Measurements from ENCODE around the gene LASP1NB.
"Not testable (repeated sequence)": the region's sequence is repeated elsewhere in the genome, so short reads cannot be mapped to it uniquely, and the experiment has no call there.

Gene LASP1NB

GRCh38 chr17:38897671-38898290 is 27.6 kb upstream of the LASP1NB start:
- DNase-seq = no peak

GRCh38 chr17:38898291-38898679 is 27.1 kb upstream of the LASP1NB start:
- DNase-seq = no peak

DNA sequence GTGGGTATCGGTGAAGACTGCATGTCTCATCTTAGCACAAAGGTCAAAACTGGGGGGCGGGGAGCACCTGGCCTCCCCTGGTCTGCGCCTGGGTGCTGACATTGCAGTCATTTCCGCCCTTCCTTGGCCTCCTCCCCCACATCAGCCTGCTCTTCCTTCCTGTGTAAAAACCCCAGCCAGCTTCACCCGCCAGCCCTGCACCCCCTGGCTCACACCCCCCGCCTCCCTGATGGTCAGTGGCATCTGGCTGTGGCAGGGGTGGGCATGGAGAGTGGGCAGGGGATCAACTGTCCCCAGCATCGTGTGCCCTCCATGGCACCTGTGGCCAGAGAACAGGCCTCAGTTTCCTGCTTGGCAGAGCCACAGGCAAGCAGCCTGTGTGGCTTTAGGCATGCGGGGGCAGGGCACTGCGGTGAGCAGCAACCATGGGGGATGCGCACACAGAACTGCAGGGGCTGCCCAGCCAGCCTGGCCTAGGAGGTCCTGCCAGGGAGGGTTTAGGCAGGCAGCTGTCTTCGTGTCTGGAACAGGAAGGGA is 26.5 kb upstream of the LASP1NB start:
- no peak for DNase-seq

DNA sequence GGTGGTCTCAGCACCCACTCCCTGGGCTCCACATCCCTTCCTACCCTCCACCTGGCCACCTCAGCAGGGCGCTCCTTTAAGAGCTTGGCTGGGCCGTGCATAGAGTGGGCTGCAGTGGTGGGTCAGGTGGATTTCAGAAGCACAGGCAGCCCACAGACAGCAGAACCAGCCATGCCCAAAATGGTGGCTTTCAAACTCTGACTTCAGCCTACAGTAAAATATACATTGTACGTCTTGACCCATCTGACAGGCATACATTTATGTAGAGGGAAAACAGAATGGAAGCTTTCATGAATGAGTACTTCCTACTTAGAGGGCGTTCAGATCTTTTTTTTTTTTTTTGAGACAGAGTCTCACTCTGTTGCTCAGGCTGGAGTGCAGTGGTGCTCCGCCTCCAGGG is 26.0 kb upstream of the LASP1NB start:
- DNase-seq = no peak

- DNase-seq = no peak
These were observed 24.3 kb upstream of the LASP1NB start for GRCh38 chr17:38900978-38901656.

- no peak for DNase-seq
These were observed 22.0 kb upstream of the LASP1NB start for GRCh38 chr17:38903404-38903803.

DNA sequence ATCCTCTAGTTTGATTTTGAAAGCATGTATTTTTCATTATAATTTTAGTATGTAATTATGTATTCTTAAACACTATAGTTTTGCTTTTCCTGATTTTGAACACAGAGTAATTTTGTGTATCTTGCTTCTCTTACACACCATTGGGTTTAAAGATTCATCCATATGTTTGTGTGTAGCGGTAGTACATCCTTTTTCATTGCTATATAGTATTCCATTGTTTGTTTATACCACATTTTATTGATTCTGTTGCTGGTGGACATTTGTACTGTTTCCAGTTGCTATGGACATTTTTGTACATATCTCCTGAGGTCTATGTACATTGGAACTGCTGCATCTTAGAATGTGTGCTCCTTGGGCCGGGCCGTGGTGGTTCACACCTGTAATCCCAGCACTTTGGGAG is 20.5 kb upstream of the LASP1NB start:
- DNase-seq = no peak

DNA sequence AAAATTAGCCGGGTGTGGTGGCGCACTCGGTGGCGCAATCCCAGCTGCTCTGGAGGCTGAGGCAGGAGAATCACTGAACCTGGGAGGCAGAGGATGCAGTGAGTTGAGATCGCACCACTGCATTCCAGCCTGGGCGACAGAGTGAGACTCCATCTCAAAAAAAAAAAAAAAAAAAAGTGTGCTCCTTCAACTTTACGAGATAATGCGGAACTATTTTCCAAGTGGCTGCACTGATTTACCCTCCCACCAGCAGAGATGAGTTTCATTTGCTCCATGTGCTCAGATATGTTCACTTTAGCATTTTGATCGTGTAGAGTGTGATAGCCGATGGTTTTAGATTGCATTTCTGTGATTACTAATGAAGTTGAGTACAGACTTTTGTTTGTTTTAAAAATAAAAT is 20.0 kb upstream of the LASP1NB start:
- DNase-seq = no peak

GRCh38 chr17:38906460-38907228 is 18.8 kb upstream of the LASP1NB start:
- DNase-seq = no peak

DNA sequence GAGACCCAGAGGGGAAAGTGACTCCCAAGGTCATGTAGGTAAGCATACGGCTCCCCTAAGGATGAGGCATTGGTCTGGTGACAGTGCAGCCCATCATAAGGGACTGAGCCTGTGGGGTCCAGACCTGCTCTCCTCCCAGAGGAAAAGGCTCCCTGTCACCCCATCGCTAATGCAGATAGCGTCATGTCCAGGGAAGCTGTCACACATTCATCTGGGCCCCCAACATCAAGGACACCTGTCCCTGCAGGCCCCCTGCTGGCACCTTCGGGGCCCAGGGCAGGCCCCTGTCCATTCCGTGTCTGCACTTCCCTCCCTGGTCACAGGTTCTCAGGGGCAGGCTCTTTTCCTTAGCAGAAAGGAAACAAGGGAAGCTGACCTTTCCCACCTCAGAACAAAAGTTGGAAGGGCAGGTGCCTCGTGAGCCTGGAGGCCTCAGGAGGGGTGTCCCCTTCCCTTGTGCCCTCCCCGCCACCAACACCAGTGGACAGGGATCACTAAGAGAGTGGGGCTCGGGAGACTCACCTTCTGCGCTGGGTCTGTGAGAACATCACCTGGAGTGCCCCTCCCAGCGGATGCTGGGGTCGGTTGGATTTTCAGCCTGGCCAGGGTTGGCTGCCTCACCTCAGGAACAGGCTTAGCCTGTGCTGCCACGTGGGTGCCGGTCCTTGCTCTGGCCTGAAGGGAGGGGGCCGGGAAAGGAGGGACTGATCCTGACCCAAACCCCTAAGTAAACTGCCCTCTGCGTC is 17.3 kb upstream of the LASP1NB start:
- no peak for DNase-seq

DNA sequence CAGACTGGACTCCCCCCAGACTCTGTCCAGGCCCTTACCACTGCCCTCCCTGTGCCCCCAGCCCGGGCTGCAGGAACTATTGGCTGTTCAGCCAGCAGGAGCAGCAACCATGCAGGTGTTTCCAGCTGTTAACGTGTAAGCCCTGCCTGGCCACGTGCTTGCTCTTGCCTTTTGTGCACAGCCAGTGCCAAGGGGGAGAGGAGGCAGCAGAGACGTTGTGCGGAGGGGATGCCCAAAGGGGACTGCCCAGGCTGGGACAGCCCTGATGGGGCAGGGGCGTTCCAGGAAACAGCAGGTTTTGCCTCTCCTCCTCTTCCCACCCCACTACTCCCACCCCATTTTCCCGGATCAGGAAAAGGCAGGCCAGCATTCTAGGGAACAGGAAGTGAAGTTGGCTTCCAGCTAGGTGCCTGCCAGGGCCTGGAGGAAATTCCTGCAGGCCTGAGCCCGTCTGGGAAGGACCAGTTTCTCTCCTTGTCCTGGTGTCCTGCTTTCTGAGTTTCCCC is 16.7 kb upstream of the LASP1NB start:
- DNase-seq = no peak

DNA sequence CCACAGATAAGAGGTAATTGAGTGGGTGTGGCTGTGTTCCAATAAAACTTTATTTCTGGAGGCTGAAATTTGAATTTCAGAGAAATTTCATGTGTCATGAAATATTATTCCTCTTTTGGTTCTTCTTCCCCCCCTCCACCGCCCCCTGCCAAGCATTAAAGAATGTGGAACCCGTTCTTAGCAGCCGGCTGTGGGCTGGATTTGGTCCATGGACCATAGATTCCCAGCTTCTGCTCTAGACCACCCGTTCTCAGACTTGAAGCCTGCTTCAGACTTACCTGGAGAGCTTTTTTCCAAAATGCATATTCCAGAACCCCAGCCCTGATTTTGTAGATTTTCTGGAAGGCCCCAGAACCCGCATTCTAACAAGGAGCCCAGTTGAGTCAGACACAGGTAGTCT is 15.1 kb upstream of the LASP1NB start:
- DNase-seq = no peak

DNA sequence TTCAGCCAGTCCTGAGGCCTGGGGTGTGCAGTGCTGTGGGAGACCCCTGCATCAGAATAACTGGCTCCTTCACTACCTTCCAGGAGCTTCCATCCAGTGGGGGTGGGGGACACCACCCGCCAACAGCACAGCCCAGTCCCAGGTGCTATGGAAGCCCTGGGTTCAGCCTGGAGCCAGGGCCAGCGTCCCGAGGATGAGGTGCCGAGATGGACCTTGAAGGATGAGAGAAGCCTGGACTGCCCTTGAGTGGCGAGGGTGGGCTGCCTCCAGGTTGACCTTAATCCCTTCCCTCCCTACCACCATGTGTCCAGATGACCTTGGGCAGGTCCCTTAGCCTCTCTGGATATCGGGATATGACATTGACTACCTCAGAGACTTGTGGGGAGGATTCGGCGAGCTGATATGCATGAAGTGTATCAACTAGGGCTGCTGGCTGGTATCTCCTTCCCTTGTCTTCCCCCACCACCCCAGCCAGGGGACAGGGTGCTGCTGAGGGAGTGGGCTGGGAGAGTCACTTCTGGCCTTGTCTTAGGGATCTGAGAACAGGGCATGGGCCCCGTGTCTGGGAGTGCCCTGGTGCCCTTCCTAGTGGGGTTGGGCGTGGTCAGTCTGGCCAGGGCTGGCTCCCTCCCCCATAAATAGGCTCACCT is 14.2 kb upstream of the LASP1NB start:
- DNase-seq = no peak

DNA sequence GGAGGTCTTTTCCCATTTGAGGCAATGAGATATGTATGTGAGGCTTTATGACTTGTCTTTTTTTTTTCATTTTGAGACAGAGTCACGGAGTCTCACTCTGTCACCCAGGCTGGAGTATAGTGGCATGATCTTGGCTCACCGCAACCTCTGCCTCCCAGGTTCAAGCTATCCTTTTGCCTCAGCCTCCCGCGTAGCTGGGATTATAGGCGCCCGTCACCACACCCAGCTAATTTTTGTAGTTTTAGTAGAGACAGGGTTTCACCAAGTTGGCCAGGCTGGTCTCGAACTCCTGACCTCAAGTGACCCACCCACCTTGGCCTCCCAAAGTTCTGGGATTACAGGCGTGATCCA is 13.7 kb upstream of the LASP1NB start:
- not testable (repeated sequence) for DNase-seq

DNA sequence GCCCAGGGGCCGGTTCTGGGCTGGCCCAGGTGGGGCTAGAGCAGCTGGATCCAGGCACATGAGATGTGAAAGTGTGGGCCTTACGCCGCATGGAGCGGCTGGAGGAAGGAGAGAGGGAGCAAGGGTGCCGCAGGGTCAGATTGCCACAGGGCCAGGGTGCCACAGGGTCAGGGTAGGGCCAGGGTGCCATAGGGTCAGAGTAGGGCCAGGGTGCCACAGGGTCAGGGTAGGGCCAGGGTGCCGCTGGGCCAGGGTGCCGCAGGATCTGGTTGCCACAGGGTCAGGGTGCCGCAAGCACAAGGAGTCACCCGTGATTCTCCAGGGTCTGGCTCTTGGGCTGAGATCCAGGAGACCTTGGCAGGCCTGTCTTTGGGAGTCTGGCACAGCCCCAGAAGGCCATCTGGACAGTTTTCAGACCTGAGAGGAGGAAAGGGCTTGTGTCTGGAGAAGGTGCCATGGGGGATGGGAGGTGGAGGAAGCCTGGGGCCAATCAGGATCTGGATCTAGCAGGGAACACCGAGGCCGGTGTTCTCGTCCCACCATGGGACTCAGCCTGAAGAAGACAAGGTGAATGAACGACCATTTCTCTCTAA is 13.1 kb upstream of the LASP1NB start:
- no peak for DNase-seq

DNA sequence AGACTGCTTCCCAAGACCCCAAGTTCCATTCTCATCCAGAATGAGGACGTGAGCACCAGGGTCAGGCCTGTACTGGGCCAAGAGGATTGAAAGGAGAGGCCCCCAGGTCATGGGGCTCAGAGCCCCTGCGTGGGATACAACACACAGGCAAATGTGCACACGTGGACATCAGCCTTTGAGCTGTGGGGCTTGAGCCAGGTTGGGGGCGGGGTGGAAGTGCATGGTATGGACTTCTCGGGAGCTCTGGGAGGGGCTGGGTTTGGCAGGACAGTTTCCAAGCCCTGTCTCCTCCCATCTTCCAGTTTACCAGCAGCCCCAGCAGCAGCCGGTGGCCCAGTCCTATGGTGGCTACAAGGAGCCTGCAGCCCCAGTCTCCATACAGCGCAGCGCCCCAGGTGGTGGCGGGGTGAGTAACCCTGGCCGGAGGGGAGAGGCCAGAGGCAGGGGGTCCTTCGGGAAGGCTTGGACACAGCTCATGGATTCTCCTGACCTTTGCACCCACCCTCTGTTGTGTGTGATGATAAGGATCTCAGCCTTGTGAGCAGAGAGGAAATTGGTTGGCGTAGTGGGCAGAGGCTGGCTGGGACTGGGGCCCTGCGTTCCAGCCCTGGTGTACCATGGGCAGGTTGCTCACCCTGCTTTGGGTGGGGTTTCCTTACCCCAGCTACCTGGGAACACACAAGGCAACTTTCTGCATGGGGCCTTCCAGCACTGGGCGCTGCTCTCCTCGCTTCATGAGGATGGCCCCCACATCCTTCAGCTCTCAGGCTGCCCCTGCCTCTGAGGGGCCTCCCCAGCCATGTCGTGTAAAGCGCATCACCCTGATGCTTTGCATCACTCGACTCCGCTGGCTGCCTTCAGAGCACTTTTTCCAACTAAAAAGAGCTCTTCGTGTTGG is 10.4 kb upstream of the LASP1NB start:
- no peak for DNase-seq

DNA sequence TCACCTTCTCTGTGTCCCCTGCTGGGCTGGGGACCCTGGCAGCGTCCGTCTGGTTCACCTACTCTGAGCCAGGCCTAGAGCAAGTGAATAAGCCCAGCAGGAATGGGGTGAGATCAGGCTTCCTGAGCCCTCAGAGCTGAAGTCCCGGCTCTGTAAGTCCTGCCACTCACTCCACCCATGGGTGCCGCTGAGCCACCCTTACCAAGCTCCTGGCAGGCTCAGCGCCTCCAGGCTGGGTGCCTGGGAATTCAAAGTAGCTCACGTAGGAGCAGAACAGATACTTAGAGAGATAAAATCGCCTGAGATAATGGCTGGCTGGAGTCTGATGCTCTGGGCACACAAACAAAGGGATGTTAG is 9.8 kb upstream of the LASP1NB start:
- no peak for DNase-seq

DNA sequence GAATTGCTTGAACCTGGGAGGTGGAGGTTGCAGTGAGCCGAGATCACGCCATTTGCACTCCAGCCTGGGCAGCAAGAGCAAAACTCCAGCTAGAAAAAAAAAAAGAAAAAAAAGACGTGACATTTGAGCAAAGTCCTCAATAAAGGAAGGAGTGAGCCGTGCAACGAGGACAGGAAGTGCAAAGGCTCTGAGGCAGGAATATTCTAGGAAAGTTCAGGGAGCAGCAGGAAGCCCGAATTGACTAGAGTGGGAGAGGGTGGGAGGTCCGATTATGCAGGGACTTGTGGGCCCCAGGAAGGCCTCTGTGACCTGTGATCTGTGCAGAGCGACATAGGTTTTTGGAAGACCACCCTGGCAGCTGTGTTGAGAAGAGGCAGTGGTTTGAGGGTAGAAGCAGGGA is 8.6 kb upstream of the LASP1NB start:
- DNase-seq = no peak

DNA sequence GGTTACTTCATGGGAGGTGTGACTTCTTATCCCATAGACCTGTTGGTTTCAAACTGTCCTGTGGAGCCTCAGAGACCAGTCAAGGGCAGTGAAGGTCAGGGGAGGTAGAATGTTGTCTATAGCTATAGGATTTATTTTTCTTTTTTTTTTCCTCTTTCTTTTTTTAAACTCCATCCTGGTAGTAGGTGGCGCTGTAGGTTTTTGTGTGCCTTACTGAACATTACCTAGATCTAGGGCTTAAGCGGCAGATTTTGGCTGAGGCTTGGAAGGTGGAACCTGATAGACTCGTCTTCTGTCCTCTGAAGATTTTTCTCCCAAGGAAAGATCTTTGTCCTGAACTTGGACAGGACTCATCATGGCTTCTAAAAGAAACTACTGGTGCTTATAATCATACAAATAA is 8.2 kb upstream of the LASP1NB start:
- no peak for DNase-seq

DNA sequence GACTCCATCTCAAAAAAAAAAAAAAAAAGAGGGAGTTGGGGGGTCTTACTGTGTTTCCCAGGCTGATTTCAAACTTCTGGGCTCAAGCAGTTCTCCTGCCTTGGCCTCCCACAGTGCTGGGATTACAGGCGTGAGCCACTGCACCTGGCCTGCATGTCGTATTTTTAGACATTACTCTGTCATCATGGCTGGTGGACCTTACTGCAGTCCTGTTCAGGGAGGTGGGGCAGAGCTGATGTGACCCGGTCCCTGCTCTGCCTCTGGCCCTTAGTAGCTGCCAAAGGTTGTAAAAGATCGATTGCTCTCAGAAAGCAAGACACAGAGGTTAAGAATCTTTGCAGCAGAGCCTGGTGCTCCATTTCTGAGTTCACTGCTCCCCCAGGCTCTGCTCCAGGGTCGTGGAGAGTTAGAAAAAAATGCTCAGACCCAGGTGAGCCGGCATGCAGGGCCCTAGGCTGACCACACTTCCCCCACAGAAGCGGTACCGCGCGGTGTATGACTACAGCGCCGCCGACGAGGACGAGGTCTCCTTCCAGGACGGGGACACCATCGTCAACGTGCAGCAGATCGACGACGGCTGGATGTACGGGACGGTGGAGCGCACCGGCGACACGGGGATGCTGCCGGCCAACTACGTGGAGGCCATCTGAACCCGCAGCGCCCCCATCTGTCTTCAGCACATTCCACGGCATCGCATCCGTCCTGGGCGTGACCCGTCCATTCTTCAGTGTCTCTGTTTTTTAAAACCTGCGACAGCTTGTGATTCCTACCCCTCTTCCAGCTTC is 7.1 kb upstream of the LASP1NB start:
- no peak for DNase-seq

Measured in NCI-H2107 (cell line).